Brain pericyte (primary cell): Measurements from ENCODE around the gene ZNF697.
A peak's percentile ranks its signal among the peaks of the same experiment; 100 is the strongest.
"Not testable (repeated sequence)": the region's sequence is repeated elsewhere in the genome, so short reads cannot be mapped to it uniquely, and the experiment has no call there.

Source experiments
- DNase-seq: peaks from one replicate; pipeline ENCODE4 v3.0.0-alpha.2; 2012; ENCODE audit warnings: low read depth, low spot score

Gene ZNF697

GRCh38 chr1:119631433-119632102 lies 16.5 kb downstream of the ZNF697 start:
- DNase-seq: no peak

DNA sequence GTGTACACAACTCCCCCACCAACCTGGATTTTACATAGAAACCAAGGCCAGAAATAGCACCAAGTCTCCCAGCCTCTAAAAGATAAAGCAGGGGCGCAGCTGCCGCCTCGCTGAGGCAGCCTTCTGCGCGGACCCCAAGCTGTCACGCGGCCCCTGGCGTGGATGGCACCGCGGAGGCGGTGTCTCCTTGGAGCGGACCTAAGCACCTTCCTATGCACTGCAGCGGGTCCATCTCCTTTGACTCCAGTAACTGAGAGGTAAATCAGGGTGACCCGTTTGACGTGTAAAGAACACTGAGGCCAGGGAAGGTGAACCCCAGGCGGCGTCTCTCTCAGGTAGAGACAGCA lies 17.0 kb downstream of the ZNF697 start:
- no peak for DNase-seq

DNA sequence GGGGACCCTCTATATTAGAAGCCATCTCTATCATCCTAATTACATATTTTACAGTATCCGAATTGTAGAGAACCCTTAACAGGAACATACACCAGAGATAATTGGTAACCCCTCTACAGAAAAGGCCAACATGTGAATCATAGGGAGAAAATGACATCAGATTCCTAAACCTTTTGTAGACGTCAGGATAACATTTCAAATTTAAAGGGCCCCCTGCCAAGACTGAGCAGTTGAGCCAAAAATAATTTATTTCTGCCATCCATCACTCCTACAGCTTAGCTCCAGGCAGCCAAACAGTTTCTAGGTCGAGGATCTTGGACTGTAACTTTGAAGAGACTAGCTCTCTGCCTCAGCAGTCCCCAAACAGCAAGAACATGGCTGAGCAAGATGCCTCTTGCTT lies 21.2 kb downstream of the ZNF697 start:
- DNase-seq: no peak

DNA sequence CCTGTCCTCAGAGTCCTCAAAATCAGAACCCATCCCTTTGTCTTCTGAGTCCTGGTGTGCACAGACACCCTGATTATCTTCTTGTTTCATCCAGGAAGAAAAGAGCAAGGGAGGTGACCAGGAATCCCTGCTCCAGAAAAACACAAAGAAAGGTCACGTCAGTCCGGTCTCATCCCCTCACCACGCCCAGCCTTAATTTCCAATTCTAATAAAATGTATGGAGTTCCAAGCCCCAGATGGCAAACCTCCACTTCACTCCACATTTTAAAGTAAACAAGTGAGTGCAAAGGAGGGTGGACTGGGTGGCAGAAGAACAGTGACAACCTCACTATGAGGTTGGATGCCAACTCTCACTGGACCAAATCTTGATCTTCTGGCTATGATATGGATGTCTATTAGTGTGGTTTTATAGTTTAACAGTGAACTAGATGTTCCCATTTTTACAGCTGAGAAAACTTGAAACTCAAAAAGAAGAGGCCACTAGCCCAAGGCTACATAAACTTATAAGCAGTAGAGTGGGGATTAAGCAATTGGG lies 22.0 kb downstream of the ZNF697 start:
- DNase-seq: no peak

- no peak for DNase-seq
Observed at GRCh38 chr1:119623678-119624077, 24.4 kb downstream of the ZNF697 start.

- no peak for DNase-seq
Observed at GRCh38 chr1:119623193-119623515, 24.9 kb downstream of the ZNF697 start.

- no peak for DNase-seq
Observed at GRCh38 chr1:119622311-119623192, 25.5 kb downstream of the ZNF697 start.

DNA sequence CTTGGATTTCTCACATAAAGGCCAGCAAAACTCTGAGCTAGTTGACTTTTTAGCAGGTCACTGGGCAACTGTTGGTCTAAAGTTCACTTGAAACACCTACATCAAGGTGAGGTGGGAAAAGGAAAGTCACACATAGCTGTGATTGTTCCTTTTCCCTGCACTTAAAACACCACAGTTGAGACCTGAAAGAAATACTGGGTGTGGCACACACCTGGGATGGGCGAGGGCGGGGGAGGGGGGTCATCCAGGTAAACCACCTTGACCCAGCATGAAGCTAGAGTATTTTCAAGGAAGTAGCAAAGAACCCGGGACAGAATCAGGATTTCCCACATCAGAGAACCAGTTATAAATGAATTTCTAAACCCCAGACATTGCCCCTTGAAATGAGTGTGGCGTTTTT lies 26.4 kb downstream of the ZNF697 start:
- no peak for DNase-seq

- no peak for DNase-seq
Observed at GRCh38 chr1:119617751-119618691, 30.0 kb downstream of the ZNF697 start.

GRCh38 chr1:119616748-119617147 lies 31.3 kb downstream of the ZNF697 start:
- not testable (repeated sequence) for DNase-seq

GRCh38 chr1:119615100-119615499 lies 33.0 kb downstream of the ZNF697 start:
- DNase-seq: not testable (repeated sequence)

- peak; percentile 41 for DNase-seq
Observed at GRCh38 chr1:119613769-119614720, 34.0 kb downstream of the ZNF697 start.

DNA sequence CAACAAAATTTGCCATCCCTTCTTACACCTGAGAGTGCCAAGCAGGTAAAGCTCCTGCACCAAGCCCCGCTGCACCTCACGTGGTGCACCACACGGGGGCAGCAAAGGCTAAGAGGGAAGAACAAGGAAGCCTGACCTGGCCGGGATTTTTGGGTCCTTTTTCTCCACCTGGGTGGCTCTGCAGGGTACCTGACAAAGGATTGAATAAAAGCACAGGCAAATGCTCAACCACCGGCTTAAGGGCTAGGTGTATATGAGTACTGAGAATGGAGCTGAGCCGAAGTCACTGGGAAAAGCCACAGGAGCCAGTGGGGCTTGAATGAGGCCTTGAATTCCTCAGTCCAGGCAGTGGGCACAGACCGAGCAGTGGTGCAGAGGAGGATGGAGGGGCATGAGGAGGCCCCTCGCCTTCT lies 36.4 kb downstream of the ZNF697 start:
- no peak for DNase-seq

DNA sequence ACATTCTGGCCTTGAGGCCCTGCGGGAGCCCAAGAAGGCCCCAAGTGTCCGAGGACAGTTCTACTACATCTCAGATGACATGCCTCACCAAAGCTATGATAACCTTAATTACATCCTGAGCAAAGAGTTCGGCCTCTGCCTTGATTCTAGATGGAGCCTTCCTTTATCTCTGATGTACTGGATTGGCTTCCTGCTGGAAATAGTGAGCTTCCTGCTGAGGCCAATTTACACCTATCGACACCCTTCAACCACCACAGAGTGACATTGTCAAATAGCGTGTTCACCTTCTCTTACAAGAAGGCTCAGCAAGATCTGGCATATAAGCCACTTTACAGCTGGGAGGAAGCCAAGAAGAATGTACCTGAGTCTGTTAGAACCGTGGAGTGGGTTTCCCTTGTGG lies 39.2 kb downstream of the ZNF697 start:
- DNase-seq: not testable (repeated sequence)

- not testable (repeated sequence) for DNase-seq
Observed at GRCh38 chr1:119607087-119607807, 40.8 kb downstream of the ZNF697 start.

GRCh38 chr1:119606394-119606793 lies 41.7 kb downstream of the ZNF697 start:
- no peak for DNase-seq

GRCh38 chr1:119605686-119606085 lies 42.4 kb downstream of the ZNF697 start:
- DNase-seq: no peak

DNA sequence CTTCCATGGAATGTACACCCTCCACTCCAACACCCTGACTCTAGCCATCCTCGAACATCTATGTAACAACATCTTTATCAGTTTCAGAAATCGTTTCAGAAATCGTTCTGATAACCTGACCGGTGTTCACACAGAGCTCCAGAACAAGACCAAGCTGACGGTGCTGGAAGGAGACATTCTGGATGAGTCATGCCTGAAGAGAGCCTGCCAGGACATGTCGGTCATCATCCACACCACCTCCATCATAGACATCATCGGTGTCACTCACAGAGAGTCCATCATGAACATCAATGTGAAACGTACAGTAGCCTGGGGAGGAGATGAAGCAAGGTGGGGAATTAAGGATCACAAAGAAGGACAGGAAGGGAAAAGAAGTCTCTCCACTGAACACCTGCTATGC lies 43.0 kb downstream of the ZNF697 start:
- DNase-seq: not testable (repeated sequence)

- DNase-seq: no peak
Observed at GRCh38 chr1:119603695-119604094, 44.4 kb downstream of the ZNF697 start.

GRCh38 chr1:119603241-119603640 lies 44.8 kb downstream of the ZNF697 start:
- DNase-seq: not testable (repeated sequence)
